Muscle of back (tissue), 13 donors: ENCODE measurements around the gene PLEKHG7. TPM values are rescaled to one million over a fixed set of nuclear protein-coding genes. Genes with fewer than 3 reads are reported as not detected.
"Not testable (repeated sequence)": the region's sequence is repeated elsewhere in the genome, so short reads cannot be mapped to it uniquely, and the experiment has no call there.

Source experiments
- DNase-seq, 3 donors: peaks; one replicate each; pipeline versions ENCODE4 v3.0.0 to v3.0.0-alpha.2; 2013
- long read RNA-seq, 9 donors: transcript quantifications; one replicate each; lab custom pipeline, GENCODE V29; 2026
- polyA plus RNA-seq, 10 donors: library from polyadenylated mRNA; unstranded; fragments of 120-200 nt; gene quantifications; one replicate each; pipeline ENCODE4 v1.2.1, GENCODE V29; 2013; ENCODE audit not compliant: insufficient read length in 10 of 10

PLEKHG7 gene
- polyA plus RNA-seq = 1 to 10 TPM in 2 of 10 donors, under 1 TPM in 8; 0.21 to 3.3 (median 0.39) TPM
- long read RNA-seq, donor 1 = 0 reads
- long read RNA-seq, donor 2 = 0 reads
- long read RNA-seq, donor 3 = 0 reads
- long read RNA-seq, donor 4 = 0 reads
- long read RNA-seq, donor 5 = 0 reads
- long read RNA-seq, donor 6 = 0 reads
- long read RNA-seq, donor 7 = 0 reads
- long read RNA-seq, donor 8 = 0 reads
- long read RNA-seq, donor 9 = 0 reads

DNA sequence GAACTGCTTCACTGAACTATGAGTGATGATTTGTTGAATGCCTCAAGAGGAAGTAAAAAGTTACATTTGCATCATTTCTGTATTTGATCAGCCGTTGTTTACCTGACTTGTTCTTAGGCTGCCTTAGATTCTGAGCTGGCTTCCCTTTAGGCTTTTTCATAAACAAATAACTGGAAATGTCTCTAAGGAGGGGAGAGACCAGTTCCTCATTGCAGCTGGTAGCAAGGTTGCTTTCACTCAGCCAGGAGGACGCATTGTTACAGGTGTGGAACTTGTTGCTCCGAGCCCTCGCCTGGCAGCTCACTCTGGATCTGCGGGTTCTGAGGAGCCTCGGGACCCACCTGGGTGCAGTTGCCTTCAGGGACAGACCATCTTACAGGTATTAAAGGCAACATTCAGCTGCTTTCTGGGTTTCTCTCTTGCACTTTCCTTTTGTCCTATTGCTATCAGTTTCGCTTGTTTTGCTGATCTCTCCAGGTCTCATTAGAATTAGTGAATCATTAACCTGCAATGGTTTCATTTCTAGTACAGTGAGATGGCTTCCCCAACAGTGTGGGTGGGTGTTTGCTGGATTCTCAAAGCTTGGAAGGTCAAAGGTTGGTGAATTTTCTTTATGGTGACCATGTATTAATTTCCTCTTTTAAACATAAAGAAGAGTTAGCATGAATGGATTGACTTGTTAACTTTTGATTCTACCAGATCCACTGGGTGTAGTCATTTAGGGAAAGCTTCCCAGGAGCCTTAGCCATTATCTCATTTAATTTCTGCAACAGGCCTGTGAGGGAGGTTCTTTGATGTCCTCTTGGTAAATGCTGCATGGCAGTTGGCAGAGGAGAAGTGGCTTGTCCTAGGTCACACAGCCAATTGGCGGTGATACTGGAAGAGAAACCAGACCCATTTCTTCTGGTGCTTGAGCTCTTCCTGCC is at the start of gene PLEKHG7:
Gene PLEKHG7, plus strand, starts transcription at position 236 of the 926 bp plus-strand sequence. CDS start 3,643 bp downstream, outside the sequence.
- no peak for DNase-seq

DNA sequence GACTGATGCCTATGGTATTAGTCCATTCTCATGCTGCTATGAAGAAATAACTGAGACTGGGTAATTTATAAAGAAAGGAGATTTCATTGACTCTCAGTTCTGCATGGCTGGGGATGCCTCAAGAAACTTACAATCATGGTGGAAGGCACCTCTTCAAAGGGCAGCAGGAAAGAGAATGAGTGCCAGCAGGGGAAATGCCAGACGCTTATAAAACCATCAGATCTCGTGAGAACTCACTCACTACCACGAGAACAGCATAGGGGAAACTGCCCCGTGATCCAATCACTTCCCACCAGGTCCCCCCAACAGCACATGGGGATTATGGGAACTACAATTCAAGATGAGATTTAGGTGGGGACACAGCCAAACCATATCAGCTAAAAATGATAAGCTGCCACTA is 48.5 kb upstream of the PLEKHG7 start:
- DNase-seq = not testable (repeated sequence)

DNA sequence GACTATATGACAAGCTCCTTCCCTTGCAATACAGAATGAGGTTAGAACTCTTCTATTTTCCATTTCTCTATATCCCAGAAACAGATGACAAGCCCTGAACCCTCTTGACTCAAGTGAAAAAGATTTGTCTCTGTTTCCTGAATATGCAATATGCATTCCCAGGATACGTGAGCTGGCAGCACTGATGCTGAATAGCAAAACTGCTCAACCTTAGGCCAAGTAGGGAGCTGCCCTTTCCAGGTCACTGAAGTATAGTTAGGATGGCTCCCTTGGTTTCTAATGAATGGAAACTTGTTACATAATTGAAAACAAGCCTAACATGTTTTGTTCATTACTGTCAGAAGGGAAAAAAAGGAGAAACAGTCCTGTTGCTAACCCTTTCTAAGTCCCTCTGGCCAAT is 47.9 kb upstream of the PLEKHG7 start:
- peak; percentile 62 to 87 (median 85) for DNase-seq

- DNase-seq = peak in 1 of 3 donors; percentile 17
These were observed 45.9 kb upstream of the PLEKHG7 start for GRCh38 chr12:92656911-92657310.

- DNase-seq = no peak
These were observed 45.0 kb upstream of the PLEKHG7 start for GRCh38 chr12:92657770-92658169.

DNA sequence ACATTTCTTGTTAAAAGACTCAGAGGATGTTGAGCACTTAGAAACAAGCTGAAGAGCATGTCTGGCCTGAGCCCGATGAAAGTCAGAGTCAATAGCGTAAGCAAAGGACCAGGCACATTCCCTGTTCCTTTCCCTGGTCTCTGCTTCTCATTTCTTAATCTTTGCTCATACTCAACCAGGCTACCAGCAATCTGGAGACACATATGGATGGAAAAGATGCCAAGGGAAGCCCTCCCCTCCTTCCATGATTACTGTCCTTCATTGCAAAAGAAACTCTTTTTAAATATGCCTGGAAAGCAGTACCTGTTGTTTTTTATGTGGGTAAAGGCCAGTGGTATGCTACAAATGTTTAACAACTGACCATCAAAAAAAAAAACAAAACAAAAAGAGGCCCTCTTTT is 44.2 kb upstream of the PLEKHG7 start:
- no peak for DNase-seq

DNA sequence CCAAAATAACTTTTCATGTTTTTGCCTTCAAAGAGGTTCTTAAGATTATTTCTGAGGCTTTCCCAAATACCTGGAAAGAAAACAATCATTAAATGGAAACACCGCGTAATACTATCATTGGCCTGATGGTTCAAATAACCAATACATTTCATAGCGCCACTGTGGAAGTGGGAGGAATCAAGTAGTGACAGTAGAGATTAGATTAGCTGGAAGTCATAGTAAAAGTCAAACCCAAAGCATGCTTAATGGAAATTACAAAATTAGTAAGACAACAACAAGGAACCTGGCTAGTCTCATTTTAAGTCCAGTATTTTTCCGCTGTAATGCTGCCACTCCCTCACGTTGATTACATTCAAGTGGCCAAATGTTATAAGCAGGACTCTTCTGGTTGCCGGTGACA is 41.5 kb upstream of the PLEKHG7 start:
- no peak for DNase-seq

GRCh38 chr12:92665496-92665895 is 37.3 kb upstream of the PLEKHG7 start:
- no peak for DNase-seq

DNA sequence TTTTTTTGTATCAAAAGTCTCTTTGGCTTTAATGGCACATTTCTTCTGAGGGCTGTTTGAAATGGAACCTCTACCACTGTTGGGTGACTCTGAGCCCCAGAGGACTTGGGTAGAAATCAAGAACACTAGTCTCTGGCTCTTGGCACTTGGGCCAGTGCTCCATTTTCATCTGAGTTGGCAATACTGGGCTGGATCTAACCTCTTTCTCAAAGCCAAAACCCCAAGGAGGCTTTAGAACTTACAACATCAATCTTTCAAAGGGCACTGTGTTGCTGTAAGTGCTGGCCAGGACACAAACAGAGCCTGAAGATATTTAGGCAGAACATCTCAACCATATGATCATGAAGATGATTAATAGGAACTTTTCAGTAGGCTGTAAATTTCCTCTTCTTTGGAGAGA is 34.0 kb upstream of the PLEKHG7 start:
- no peak for DNase-seq

DNA sequence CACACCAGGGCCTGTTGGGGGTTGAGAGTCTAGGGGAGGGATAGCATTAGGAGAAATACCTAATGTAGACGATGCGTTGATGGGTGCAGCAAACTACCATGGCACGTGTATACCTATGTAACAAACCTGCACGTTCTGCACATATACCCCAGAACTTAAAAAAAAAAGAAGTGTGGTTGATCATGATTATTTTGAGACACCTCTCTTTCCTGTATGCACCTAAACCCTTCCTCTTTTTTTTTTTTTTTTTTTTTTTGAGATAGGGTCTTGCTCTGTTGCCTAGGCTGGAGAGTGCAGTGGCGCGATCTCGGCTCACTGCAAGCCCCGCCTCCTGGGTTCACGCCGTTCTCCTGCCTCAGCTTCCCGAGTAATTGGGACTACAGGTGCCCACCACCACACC is 31.3 kb upstream of the PLEKHG7 start:
- DNase-seq = not testable (repeated sequence)

- DNase-seq = no peak
These were observed 29.0 kb upstream of the PLEKHG7 start for GRCh38 chr12:92673756-92674155.

GRCh38 chr12:92674500-92674899 is 28.3 kb upstream of the PLEKHG7 start:
- DNase-seq = no peak

GRCh38 chr12:92675092-92675865 is 27.5 kb upstream of the PLEKHG7 start:
- no peak for DNase-seq

GRCh38 chr12:92676710-92677109 is 26.1 kb upstream of the PLEKHG7 start:
- no peak for DNase-seq

DNA sequence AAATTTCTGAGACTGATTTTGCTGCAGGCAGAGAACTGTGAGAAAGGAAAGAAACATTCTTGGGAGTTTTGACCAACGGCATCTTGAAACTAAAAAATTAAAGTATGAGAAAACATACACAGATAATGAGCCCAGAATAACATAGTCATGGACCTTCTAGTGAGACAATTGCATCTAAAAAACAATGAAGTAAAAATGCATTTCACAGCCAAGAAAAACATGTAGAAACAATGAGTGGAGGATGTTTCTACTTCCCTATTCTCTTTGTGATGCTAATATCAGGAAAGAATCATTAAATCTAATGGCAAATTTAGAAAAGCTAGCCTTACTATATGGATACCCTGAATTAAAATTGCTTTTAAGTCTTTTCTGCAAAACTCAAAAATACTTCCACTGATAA is 12.2 kb upstream of the PLEKHG7 start:
- DNase-seq = no peak

GRCh38 chr12:92695056-92695455 is 7.7 kb upstream of the PLEKHG7 start:
- no peak for DNase-seq

GRCh38 chr12:92695577-92695976 is 7.2 kb upstream of the PLEKHG7 start:
- DNase-seq = no peak

- DNase-seq = peak in 2 of 3 donors; percentile 23 to 34
These were observed 6.6 kb upstream of the PLEKHG7 start for GRCh38 chr12:92696216-92696615.

GRCh38 chr12:92698474-92698873 is 4.3 kb upstream of the PLEKHG7 start:
- DNase-seq = no peak

DNA sequence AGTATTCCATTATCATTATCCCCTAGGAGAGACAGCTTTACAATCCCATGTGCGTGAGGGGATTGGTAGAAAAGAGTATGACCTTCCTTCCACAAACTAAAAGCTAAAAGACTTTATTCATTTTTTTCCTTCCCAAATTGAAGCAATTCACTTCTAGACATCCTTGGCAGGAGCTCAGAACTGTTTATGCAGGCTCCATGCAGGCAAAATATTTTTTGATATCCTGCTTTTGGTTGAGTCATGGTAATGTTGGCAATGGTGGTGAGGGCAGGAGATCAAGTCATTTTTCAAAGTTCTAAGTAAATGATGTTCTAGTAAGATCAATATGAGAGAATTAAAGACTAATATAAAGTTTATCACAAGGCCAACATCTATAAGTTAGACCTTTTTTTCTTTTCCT is 1.3 kb upstream of the PLEKHG7 start:
- no peak for DNase-seq

- no peak for DNase-seq
These were observed 997 bp downstream of the PLEKHG7 start for GRCh38 chr12:92703786-92704185.

GRCh38 chr12:92706594-92706993 is 3.8 kb downstream of the PLEKHG7 start:
- no peak for DNase-seq
